ENCODE data around the gene NUBPL.

- TF ChIP-seq, protein P1, sequence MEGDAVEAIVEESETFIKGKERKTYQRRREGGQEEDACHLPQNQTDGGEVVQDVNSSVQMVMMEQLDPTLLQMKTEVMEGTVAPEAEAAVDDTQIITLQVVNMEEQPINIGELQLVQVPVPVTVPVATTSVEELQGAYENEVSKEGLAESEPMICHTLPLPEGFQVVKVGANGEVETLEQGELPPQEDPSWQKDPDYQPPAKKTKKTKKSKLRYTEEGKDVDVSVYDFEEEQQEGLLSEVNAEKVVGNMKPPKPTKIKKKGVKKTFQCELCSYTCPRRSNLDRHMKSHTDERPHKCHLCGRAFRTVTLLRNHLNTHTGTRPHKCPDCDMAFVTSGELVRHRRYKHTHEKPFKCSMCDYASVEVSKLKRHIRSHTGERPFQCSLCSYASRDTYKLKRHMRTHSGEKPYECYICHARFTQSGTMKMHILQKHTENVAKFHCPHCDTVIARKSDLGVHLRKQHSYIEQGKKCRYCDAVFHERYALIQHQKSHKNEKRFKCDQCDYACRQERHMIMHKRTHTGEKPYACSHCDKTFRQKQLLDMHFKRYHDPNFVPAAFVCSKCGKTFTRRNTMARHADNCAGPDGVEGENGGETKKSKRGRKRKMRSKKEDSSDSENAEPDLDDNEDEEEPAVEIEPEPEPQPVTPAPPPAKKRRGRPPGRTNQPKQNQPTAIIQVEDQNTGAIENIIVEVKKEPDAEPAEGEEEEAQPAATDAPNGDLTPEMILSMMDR (conservative IDR thresholded peaks at IDR 0.05; ENCODE audit: low read length), result no peak
- TF ChIP-seq EZH2phosphoT487 (IDR thresholded peaks at IDR 0.05; ENCODE audit: borderline replicate concordance), result no peak
These were observed 227.1 kb downstream of the NUBPL start for GRCh38 chr14:31788340-31788739.
